HG03108 (cell line): ENCODE measurements around the gene CLCA4.
"Not testable (repeated sequence)": the region's sequence is repeated elsewhere in the genome, so short reads cannot be mapped to it uniquely, and the experiment has no call there.

Experiments
- ATAC-seq: cut with Tn5 transposase; IDR thresholded peaks from one replicate; pipeline ENCODE4 v1.9.1; 2021; ENCODE audit warnings: moderate library complexity; ENCODE audit not compliant: unreplicated experiment

CLCA4 gene

GRCh38 chr1:86530211-86530845 lies 16.6 kb upstream of the CLCA4 start:
- ATAC-seq, result no peak

- no peak for ATAC-seq
These were observed 8.8 kb upstream of the CLCA4 start for GRCh38 chr1:86537928-86538695.

GRCh38 chr1:86538775-86539174 lies 8.1 kb upstream of the CLCA4 start:
- ATAC-seq, result no peak

GRCh38 chr1:86541859-86542258 lies 5.0 kb upstream of the CLCA4 start:
- no peak for ATAC-seq

- ATAC-seq, result no peak
These were observed 4.2 kb upstream of the CLCA4 start for GRCh38 chr1:86542631-86543030.

- ATAC-seq, result no peak
These were observed 2.0 kb downstream of the CLCA4 start for GRCh38 chr1:86548839-86549238.

- no peak for ATAC-seq
These were observed 4.4 kb downstream of the CLCA4 start for GRCh38 chr1:86551305-86551704.

GRCh38 chr1:86552376-86552775 lies 5.5 kb downstream of the CLCA4 start:
- no peak for ATAC-seq

- no peak for ATAC-seq
These were observed 10.9 kb downstream of the CLCA4 start for GRCh38 chr1:86557739-86558138.

- ATAC-seq, result no peak
These were observed 17.0 kb downstream of the CLCA4 start for GRCh38 chr1:86563849-86564248.

- no peak for ATAC-seq
These were observed 20.5 kb downstream of the CLCA4 start for GRCh38 chr1:86567341-86567740.

- no peak for ATAC-seq
These were observed 21.0 kb downstream of the CLCA4 start for GRCh38 chr1:86567878-86568277.

- ATAC-seq, result no peak
These were observed 27.0 kb downstream of the CLCA4 start for GRCh38 chr1:86573763-86574484.

- ATAC-seq, result no peak
These were observed 34.4 kb downstream of the CLCA4 start for GRCh38 chr1:86581231-86581630.

GRCh38 chr1:86582161-86582560 lies 35.3 kb downstream of the CLCA4 start:
- ATAC-seq, result no peak

- no peak for ATAC-seq
These were observed 36.2 kb downstream of the CLCA4 start for GRCh38 chr1:86583032-86583431.

- no peak for ATAC-seq
These were observed 36.7 kb downstream of the CLCA4 start for GRCh38 chr1:86583593-86583992.

- no peak for ATAC-seq
These were observed 47.4 kb downstream of the CLCA4 start for GRCh38 chr1:86594284-86594770.

GRCh38 chr1:86596224-86596623 lies 49.3 kb downstream of the CLCA4 start:
- ATAC-seq, result no peak

GRCh38 chr1:86596741-86597290 lies 49.9 kb downstream of the CLCA4 start:
- ATAC-seq, result no peak

- ATAC-seq, result not testable (repeated sequence)
These were observed 59.2 kb downstream of the CLCA4 start for GRCh38 chr1:86606080-86606479.
